ENCODE results near the gene ENKUR.

ENKUR gene

DNA sequence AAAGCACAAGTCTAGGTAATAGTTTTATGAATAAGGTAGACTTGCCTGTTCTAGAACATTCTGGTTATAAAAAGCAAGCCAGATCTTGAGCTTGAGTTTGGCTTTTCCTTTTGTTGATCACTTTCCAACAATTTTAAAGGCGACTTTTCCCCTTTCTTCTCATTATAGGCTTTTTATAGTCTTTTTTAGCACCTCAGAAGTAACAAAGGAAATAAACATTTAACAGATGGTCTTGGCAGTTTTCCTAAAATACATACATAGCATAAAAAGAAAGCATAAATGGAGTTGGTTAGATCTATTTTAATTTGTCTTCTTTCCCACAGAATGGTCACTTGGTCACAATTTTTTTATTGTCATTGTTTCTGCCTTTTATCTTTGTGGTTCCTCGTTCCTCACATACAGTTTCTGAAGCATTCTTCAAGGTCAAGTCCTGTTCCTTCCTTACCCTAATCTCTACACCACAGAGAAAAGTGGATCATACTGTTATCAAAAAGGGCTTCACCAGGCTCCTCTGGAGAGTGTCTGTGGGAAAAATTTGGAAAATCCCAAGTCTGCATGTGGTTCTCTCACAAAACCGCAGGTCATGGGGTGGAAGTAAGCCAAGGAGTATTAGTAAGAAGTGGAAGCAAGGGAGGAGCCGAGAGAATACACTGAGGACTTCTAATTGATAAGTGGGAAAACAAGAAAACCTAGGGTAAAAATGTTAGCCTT, 31.8 kb upstream of the ENKUR start:
- no peak for TF ChIP-seq REST (IDR thresholded peaks at IDR 0.05; ENCODE audit: insufficient read depth in 1 of 2, low read depth in 2 of 2, low read length in 2 of 2)
- no peak for TF ChIP-seq SIN3A (IDR thresholded peaks at IDR 0.05; ENCODE audit: borderline replicate concordance, insufficient read depth, low read length)
- no peak for TF ChIP-seq TAF1 (IDR thresholded peaks at IDR 0.05; ENCODE audit: borderline replicate concordance, insufficient read depth, low read length)
- no peak for TF ChIP-seq POLR2AphosphoS5 (IDR thresholded peaks at IDR 0.05; ENCODE audit: low read depth, low read length)
- no peak for TF ChIP-seq FOXP2 (optimal IDR thresholded peaks at IDR 0.05; ENCODE audit: borderline replicate concordance, extremely low read depth, extremely low read length, insufficient read depth)

DNA sequence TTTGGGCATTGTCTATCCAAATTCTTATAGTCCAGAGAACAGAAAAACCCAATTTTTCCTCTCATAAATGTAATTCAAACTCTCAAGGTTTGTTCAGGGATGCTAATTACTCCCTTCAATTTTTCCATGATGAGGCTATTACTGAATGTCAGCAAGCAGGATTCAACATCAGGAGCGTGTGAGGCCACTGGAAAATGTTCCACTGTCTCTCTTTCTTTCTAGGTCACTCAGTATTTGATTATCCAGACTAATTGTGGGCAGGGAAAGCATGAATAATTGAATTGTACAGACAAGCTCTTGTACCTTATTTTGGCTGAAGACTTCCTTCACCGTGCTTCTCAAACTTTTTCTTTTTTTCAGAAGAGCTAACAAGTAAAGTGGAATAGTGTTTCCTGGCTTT, 31.1 kb upstream of the ENKUR start:
- TF ChIP-seq SIN3A (IDR thresholded peaks at IDR 0.05; ENCODE audit: borderline replicate concordance, insufficient read depth, low read length), result no peak
- no peak for TF ChIP-seq TAF1 (IDR thresholded peaks at IDR 0.05; ENCODE audit: borderline replicate concordance, insufficient read depth, low read length)
- no peak for TF ChIP-seq POLR2AphosphoS5 (IDR thresholded peaks at IDR 0.05; ENCODE audit: low read depth, low read length)
- no peak for TF ChIP-seq FOXP2 (optimal IDR thresholded peaks at IDR 0.05; ENCODE audit: borderline replicate concordance, extremely low read depth, extremely low read length, insufficient read depth)
- no peak for TF ChIP-seq REST (IDR thresholded peaks at IDR 0.05; ENCODE audit: insufficient read depth in 1 of 2, low read depth in 2 of 2, low read length in 2 of 2)

GRCh38 chr10:25046641-25047040, 30.7 kb upstream of the ENKUR start:
- no peak for TF ChIP-seq TAF1 (IDR thresholded peaks at IDR 0.05; ENCODE audit: borderline replicate concordance, insufficient read depth, low read length)
- TF ChIP-seq REST (IDR thresholded peaks at IDR 0.05; ENCODE audit: insufficient read depth in 1 of 2, low read depth in 2 of 2, low read length in 2 of 2), result no peak
- no peak for TF ChIP-seq POLR2AphosphoS5 (IDR thresholded peaks at IDR 0.05; ENCODE audit: low read depth, low read length)
- no peak for TF ChIP-seq FOXP2 (optimal IDR thresholded peaks at IDR 0.05; ENCODE audit: borderline replicate concordance, extremely low read depth, extremely low read length, insufficient read depth)
- no peak for TF ChIP-seq SIN3A (IDR thresholded peaks at IDR 0.05; ENCODE audit: borderline replicate concordance, insufficient read depth, low read length)

GRCh38 chr10:25039531-25039930, 23.6 kb upstream of the ENKUR start:
- TF ChIP-seq REST (IDR thresholded peaks at IDR 0.05; ENCODE audit: insufficient read depth in 1 of 2, low read depth in 2 of 2, low read length in 2 of 2) (no peak), FOXP2 (optimal IDR thresholded peaks at IDR 0.05; ENCODE audit: borderline replicate concordance, extremely low read depth, extremely low read length, insufficient read depth) (no peak), SIN3A (IDR thresholded peaks at IDR 0.05; ENCODE audit: borderline replicate concordance, insufficient read depth, low read length) (no peak), TAF1 (IDR thresholded peaks at IDR 0.05; ENCODE audit: borderline replicate concordance, insufficient read depth, low read length) (no peak), POLR2AphosphoS5 (IDR thresholded peaks at IDR 0.05; ENCODE audit: low read depth, low read length) (no peak)
